Ovary (tissue), 9 donors: ENCODE data around the gene ERMAP. TPM values are rescaled to one million over a fixed set of nuclear protein-coding genes. Genes with fewer than 3 reads are reported as not detected.

Source experiments
- DNase-seq, 5 donors: peaks; one replicate each; pipeline ENCODE4 v3.0.0-alpha.2; 2019 to 2020
- H3K27ac ChIP-seq, 2 donors: fragments of 200-600 bp; one replicate each; pipeline versions ENCODE4 v1.5.1 to v1.8.0; 2019 to 2022
- H3K27me3 ChIP-seq: fragments of 200-600 bp; one replicate; pipeline ENCODE4 v1.8.0; 2022
- H3K36me3 ChIP-seq: fragments of 200-600 bp; sonication (generic); one replicate; pipeline ENCODE4 v1.5.1; 2019
- H3K4me1 ChIP-seq: one replicate; pipeline ENCODE4 v1.8.1; 2013; ENCODE audit warnings: mild to moderate bottlenecking, moderate library complexity; ENCODE audit not compliant: insufficient read depth
- H3K4me3 ChIP-seq: fragments of 200-600 bp; sonication (generic); one replicate; pipeline ENCODE4 v1.5.1; 2017
- H3K9me3 ChIP-seq, 2 donors: fragments of 200-600 bp in 1 of 2; sonication (generic) in 1 of 2; one replicate each; pipeline versions ENCODE4 v1.5.1 to v1.8.1; 2013 to 2019; ENCODE audit warnings: mild to moderate bottlenecking in 1 of 2, moderate library complexity in 1 of 2
- CTCF ChIP-seq, 3 donors: fragments of 450-650 bp in 2 of 3; fragments of 200-600 bp in 1 of 3; IDR thresholded peaks; one replicate each; pipeline versions ENCODE4 v1.5.1 to v1.8.0; 2016 to 2022; ENCODE audit warnings: antibody characterized with exemption in 3 of 3, mild to moderate bottlenecking in 1 of 3
- EP300 ChIP-seq: sonication (generic); formaldehyde crosslinking; IDR thresholded peaks from one replicate; pipeline ENCODE4 v1.6.1; 2017; ENCODE audit warnings: antibody characterized with exemption
- POLR2A ChIP-seq: fragments of 450-650 bp; IDR thresholded peaks from one replicate; pipeline ENCODE4 v1.6.1; 2017; ENCODE audit warnings: antibody characterized with exemption, mild to moderate bottlenecking, moderate library complexity
- WGBS, 3 donors: extraction: QIAGEN DNeasy Blood & Tissue Kit in 1 of 3; methylation state at CpG; one replicate each; pipeline versions ENCODE4 v1.1.5 to v1.1.7; 2013 to 2017; 5-methylcytosine and 5-hydroxymethylcytosine counted together
- intact Hi-C, 4 donors: fragments of 100-400 bp; cut with DNase I; formaldehyde crosslinking; loops; one replicate each; pipeline versions ENCODE4 v1.11.0 to v1.15.1; 2022 to 2023
- polyA plus RNA-seq, 2 donors: library from polyadenylated mRNA; stranded (reverse); fragments of 200-250 nt in 1 of 2; fragments of 350-450 nt in 1 of 2; fragmentation: Illumina TruSeq in 1 of 2; extraction: RNeasy Lipid Tissue Mini Kit (QIAGEN cat#74804) in 1 of 2; gene quantifications; one replicate each; pipeline ENCODE4 v1.2.3, GENCODE V29; 2013 to 2014
- total RNA-seq, 7 donors: library from RNA; depleted of rRNA in 2 of 7; stranded (reverse); fragments of >200 nt in 2 of 7; fragmentation: NEBNext Ultra II Directional in 3 of 7; extraction: Animal tissue kit (Norgen Biotek cat#: 25700) in 3 of 7; gene quantifications; one replicate each; pipeline versions ENCODE4 v1.1.0 to v1.2.4, GENCODE V29; 2016 to 2023
- donor health status: DM: no; HTN: no; CAD: no; lungs with moderate emphysema.
- donor health status: DM: no; HTN: no; CAD: no.
- donor health status: Bipolar disorder and iron deficiency.
- donor health status: DM: yes; HTN: yes; CAD: no.
- donor health status: DM: no; HTN: no; CAD: no.
- donor health status: DM: yes; HTN: yes; CAD: no.

ERMAP gene
- total and polyA plus RNA-seq, 9 donors, result 3.2 to 12.8 (median 7.7) TPM

- WGBS, 3 donors, result 0 to 1% (median 1%) methylated on average over 50 of the region's 50 CpGs
- H3K4me1 ChIP-seq, result peaks cover 8% of the 10 kb centered on the region
- intact Hi-C loops, result no loop called here
- peak; percentile 91 to 95 (median 93) for DNase-seq
- H3K4me3 ChIP-seq, result peak within 1 kb of the TSS; percentile 93
- peak within 1 kb of the TSS; percentile 60 to 64 for H3K27ac ChIP-seq
- peaks cover 0 to 1% of the 10 kb centered on the region in 2 donors for H3K9me3 ChIP-seq
- H3K27me3 ChIP-seq, result no peaks in the 10 kb centered on the region
- TF ChIP-seq EP300, result no peak
- TF ChIP-seq POLR2A, result peak; percentile 66
- peak; percentile 21 to 63 (median 53) for TF ChIP-seq CTCF (IDR thresholded peaks at IDR 0.05)
- no peaks in the 10 kb centered on the region for H3K36me3 ChIP-seq
Observed at GRCh38 chr1:42846257-42847110, 29.6 kb downstream of the ERMAP start, which contains the start of gene ZNF691. TSS of gene ZNF691 (plus strand) at chr1:42846613. CDS start at chr1:42849659, 3,046 bp downstream.

DNA sequence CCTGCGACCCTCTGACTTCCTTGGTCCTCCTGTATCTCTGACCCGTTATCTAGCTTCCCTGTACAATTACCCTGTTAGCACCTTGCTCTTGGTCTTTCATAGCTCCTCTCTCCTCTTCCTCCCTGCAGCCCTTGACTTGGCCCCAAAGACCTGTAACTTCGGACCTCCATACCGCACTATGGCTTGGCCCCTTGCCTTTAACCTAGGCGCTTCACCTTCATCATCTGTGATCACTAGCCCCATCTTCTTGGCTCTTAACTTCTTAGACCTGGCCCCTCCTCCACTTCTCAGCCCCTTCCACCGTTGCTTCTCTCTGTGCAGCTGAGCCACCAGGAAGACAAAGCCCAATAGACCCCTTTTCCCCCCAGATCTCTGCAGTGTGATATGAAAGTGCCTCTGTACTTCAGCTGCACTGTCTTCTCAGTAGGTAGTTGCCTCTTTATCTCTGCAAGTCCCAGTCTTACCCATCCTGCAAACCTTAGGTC lies 30.2 kb downstream of the ERMAP start:
- H3K36me3 ChIP-seq, result no peaks in the 10 kb centered on the region
- no peak for DNase-seq
- no peak for TF ChIP-seq POLR2A
- TF ChIP-seq EP300, result no peak
- intact Hi-C loops, result no loop called here
- peaks cover 0 to 3% of the 10 kb centered on the region in 2 donors for H3K9me3 ChIP-seq
- peak overlapping the region; percentile 93 for H3K4me3 ChIP-seq
- no peak overlapping the region for H3K27ac ChIP-seq
- H3K27me3 ChIP-seq, result no peaks in the 10 kb centered on the region
- 3 to 11% (median 9%) methylated on average over 6 of the region's 6 CpGs for WGBS, 3 donors
- H3K4me1 ChIP-seq, result peaks cover 8% of the 10 kb centered on the region

GRCh38 chr1:42847721-42848460 lies 31.0 kb downstream of the ERMAP start:
- H3K4me1 ChIP-seq, result peaks cover 8% of the 10 kb centered on the region
- WGBS, 3 donors, result 75 to 83% (median 76%) methylated on average over 6 of the region's 6 CpGs
- no peak overlapping the region for H3K27ac ChIP-seq
- intact Hi-C loops, result no loop called here
- DNase-seq, result no peak
- no peaks in the 10 kb centered on the region for H3K27me3 ChIP-seq
- peaks cover 0 to 3% of the 10 kb centered on the region in 2 donors for H3K9me3 ChIP-seq
- TF ChIP-seq EP300, result no peak
- TF ChIP-seq CTCF (IDR thresholded peaks at IDR 0.05), result no peak
- no peak for TF ChIP-seq POLR2A
- no peaks in the 10 kb centered on the region for H3K36me3 ChIP-seq
- H3K4me3 ChIP-seq, result no peak overlapping the region

DNA sequence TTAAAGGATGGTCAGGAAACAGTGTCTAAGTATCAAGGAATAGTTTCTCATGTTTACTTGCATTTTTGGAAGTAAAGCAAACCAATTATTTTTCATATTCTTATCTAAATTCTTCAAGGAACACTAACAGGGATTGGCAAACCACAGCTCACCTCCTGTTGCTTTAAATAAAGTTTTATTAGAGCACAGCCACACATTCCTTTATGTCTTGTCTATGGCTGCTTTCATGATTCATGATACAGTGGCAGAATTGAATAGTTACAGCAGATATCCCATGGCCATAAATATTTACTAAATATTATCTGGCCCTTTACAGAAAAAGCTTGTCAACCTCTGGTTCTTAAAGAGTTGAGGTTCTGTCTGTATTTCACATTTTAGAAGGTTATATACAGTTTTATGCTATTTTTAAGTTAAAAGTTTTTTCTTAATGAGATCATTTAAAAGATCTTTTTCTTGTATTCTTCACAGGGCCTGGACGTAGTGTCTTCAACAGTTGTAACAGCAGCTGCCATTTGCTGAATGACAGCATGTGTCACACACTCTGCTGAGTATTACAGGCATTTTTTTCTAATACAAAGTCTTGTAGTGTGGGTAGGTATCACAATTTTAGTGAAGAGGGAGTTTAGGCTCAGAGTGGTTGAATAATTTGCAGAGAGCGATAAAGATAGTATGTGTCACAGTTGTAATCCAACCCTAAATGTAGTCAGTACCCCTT lies 32.1 kb downstream of the ERMAP start:
- DNase-seq, result no peak
- H3K27me3 ChIP-seq, result no peaks in the 10 kb centered on the region
- H3K4me3 ChIP-seq, result no peak overlapping the region
- TF ChIP-seq EP300 (no peak), POLR2A (no peak), CTCF (IDR thresholded peaks at IDR 0.05) (no peak)
- peaks cover 0 to 3% of the 10 kb centered on the region in 2 donors for H3K9me3 ChIP-seq
- no peak overlapping the region for H3K27ac ChIP-seq
- H3K4me1 ChIP-seq, result peaks cover 8% of the 10 kb centered on the region
- H3K36me3 ChIP-seq, result no peaks in the 10 kb centered on the region
- intact Hi-C loops, result no loop called here
- 95 to 97% (median 96%) methylated on average over 2 of the region's 2 CpGs for WGBS, 3 donors
